Measurements from ENCODE around the gene ZSCAN22. TPM values are rescaled to one million over a fixed set of nuclear protein-coding genes. Genes with fewer than 3 reads are reported as not detected.

Gene ZSCAN22
- total and polyA plus RNA-seq, 2 of the 4 experiments (the other 2 are of a cell fraction) = 2.2 to 2.5 TPM

DNA sequence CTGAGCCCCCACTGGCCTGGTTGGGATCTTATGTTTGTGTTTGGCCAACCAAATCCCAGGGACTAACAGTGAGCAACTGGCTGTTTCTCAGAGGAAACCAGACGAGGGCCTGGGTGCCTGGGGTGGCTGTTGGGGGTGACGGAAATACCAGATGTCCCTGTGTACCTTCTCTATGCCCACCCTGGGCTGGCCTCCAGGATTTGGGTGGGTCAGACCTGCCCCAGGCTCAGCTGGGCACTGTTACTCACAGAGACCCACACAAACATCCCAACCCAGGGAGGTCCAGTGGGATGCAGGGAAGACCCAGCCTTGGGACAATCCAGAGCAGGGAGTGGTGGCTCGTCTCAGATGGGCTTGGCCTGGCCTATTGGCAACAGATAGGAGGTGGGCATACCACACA lies 8.8 kb downstream of the ZSCAN22 start:
- dilution Hi-C loops (cut with HindIII; ENCODE audit: low sequenced_read_pairs, unreplicated experiment) = no loop called here
- no peak overlapping the region for H3K56ac ChIP-seq (ENCODE audit: extremely low read depth, insufficient read depth, low read length)

More for the DNA sequence above, 8.8 kb downstream of the ZSCAN22 start:
- intact Hi-C loops (cut with micrococcal nuclease) (no loop called here), in situ Hi-C loops (cut with MboI; ENCODE audit: low sequenced_read_pairs) (no loop called here)
- no peak overlapping the region for H3K4me2 ChIP-seq (ENCODE audit: low read depth, low read length)
- peaks cover 42% of the 10 kb centered on the region for H3K36me3 ChIP-seq (ENCODE audit: control insufficient read depth, insufficient read depth, low read length)
- H4K20me1 ChIP-seq (ENCODE audit: insufficient read depth, low read length) = peaks cover 2% of the 10 kb centered on the region
- no peak overlapping the region for H3K9ac ChIP-seq (ENCODE audit: low read depth, low read length)
- no CpG with 5 or more reads among the region's 3 CpGs for WGBS, 2 experiments (ENCODE audit: extremely low coverage in 2 of 2, insufficient read length in 1 of 2)
- H2AFZ ChIP-seq (replicated peaks; ENCODE audit: low read length, poor library complexity) = no peak overlapping the region
- H4K91ac ChIP-seq (ENCODE audit: insufficient read depth, low read depth, low read length) = no peak overlapping the region
- no peak overlapping the region for H2BK5ac ChIP-seq (ENCODE audit: low read depth, low read length, poor library complexity, severe bottlenecking)
- no peak overlapping the region for H3K18ac ChIP-seq (ENCODE audit: low read depth, low read length)
- POLR2A ChIA-PET (ENCODE audit: unreplicated experiment) = no interaction called here
- no peaks in the 10 kb centered on the region for H3K27me3 ChIP-seq (ENCODE audit: control insufficient read depth, insufficient read depth, low read length)
- no peaks in the 10 kb centered on the region for H3K4me1 ChIP-seq (ENCODE audit: control insufficient read depth, insufficient read depth, low read length)
- H3K27ac ChIP-seq (ENCODE audit: insufficient read depth, low read length) = no peak overlapping the region
- H3K79me1 ChIP-seq (ENCODE audit: low read depth in 1 of 2, low read length in 2 of 2) = peaks cover 17 to 39% of the 10 kb centered on the region in 2 experiments; a peak in 3 of 4 replicates
- H3K4me3 ChIP-seq (ENCODE audit: insufficient read depth, low read depth, low read length) = no peak overlapping the region
- ATAC-seq (ENCODE audit: low read depth) (no peak), DNase-seq (no peak)
- TF ChIP-seq MAZ (IDR thresholded peaks at IDR 0.05; ENCODE audit: borderline replicate concordance, low read depth, low read length) (no peak), SMC3 (IDR thresholded peaks at IDR 0.05; ENCODE audit: low read depth, low read length) (no peak), POLR2A (IDR thresholded peaks at IDR 0.05; ENCODE audit: low read depth, low read length) (no peak), MXI1 (IDR thresholded peaks at IDR 0.05; ENCODE audit: borderline replicate concordance, low read depth, low read length) (no peak), CHD1 (IDR thresholded peaks at IDR 0.05; ENCODE audit: low read depth, low read length) (no peak)
- TF ChIP-seq, protein P1, sequence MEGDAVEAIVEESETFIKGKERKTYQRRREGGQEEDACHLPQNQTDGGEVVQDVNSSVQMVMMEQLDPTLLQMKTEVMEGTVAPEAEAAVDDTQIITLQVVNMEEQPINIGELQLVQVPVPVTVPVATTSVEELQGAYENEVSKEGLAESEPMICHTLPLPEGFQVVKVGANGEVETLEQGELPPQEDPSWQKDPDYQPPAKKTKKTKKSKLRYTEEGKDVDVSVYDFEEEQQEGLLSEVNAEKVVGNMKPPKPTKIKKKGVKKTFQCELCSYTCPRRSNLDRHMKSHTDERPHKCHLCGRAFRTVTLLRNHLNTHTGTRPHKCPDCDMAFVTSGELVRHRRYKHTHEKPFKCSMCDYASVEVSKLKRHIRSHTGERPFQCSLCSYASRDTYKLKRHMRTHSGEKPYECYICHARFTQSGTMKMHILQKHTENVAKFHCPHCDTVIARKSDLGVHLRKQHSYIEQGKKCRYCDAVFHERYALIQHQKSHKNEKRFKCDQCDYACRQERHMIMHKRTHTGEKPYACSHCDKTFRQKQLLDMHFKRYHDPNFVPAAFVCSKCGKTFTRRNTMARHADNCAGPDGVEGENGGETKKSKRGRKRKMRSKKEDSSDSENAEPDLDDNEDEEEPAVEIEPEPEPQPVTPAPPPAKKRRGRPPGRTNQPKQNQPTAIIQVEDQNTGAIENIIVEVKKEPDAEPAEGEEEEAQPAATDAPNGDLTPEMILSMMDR (conservative IDR thresholded peaks at IDR 0.05; ENCODE audit: low read depth, low read length) = no peak
- TF ChIP-seq, protein P2, sequence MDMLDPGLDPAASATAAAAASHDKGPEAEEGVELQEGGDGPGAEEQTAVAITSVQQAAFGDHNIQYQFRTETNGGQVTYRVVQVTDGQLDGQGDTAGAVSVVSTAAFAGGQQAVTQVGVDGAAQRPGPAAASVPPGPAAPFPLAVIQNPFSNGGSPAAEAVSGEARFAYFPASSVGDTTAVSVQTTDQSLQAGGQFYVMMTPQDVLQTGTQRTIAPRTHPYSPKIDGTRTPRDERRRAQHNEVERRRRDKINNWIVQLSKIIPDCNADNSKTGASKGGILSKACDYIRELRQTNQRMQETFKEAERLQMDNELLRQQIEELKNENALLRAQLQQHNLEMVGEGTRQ (IDR thresholded peaks at IDR 0.05; ENCODE audit: low read depth, low read length) = no peak
- H3K23ac ChIP-seq (ENCODE audit: low read depth, low read length) = no peak overlapping the region
- H4K5ac ChIP-seq (ENCODE audit: low read depth, low read length) = no peak overlapping the region
- no peak overlapping the region for H4K8ac ChIP-seq (ENCODE audit: low read depth in 2 of 2, low read length in 2 of 2)
- no peak overlapping the region for H2BK15ac ChIP-seq (ENCODE audit: low read depth, low read length)
- H3K14ac ChIP-seq (replicated peaks; ENCODE audit: low read depth, low read length) = no peak overlapping the region
- H3K9me3 ChIP-seq (ENCODE audit: control insufficient read depth, insufficient read depth, low read length) = peaks cover 15% of the 10 kb centered on the region
- BruUV-seq (replicated peaks) = no TSS peak
- no peak overlapping the region for H2AK5ac ChIP-seq (ENCODE audit: low read depth, low read length)
- no peak overlapping the region for H2BK20ac ChIP-seq (ENCODE audit: low read depth, low read length)
- H3K4ac ChIP-seq (ENCODE audit: low read depth, low read length) = no peak overlapping the region
- H3K9me1 ChIP-seq (ENCODE audit: insufficient read depth, low read length) = peaks cover 4% of the 10 kb centered on the region; the same call in 1 of the 2 replicates
- no peak overlapping the region for H2AK9ac ChIP-seq (replicated peaks; ENCODE audit: low read depth, low read length, poor library complexity)
- no peak overlapping the region for H2BK120ac ChIP-seq (ENCODE audit: low read depth, low read length)
- CTCF ChIA-PET = no interaction called here
